ENCODE data around the gene N4BP2.

The N4BP2 gene

DNA sequence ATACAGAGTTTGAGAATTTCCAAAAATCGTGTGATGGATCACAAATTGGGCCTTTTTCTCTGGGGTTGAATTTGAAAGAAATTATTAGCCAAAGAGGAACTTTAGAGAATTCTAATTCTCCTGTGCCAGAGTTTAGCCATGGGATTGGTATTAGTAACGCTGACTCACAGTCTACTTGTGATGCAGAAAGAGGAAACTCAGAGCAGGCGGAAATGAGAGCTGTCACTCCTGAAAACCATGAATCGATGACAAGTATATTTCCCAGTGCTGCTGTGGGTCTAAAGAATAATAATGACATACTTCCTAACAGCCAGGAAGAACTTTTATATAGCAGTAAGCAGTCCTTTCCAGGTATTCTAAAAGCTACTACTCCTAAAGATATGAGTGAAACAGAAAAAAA lies 64.9 kb downstream of the N4BP2 start:
- Histone ChIP-seq H3K27ac (replicated peaks) (no peak overlapping the region), H3K4me3 (replicated peaks; ENCODE audit: insufficient read depth, low read length) (no peak overlapping the region), H3K27me3 (ENCODE audit: insufficient read depth, poor library complexity, severe bottlenecking) (no peaks in the 10 kb centered on the region)
- peak; percentile 21 to 74 for DNase-seq (ENCODE audit: low read depth in 1 of 2, low spot score in 1 of 2)
- TF ChIP-seq GABPA (IDR thresholded peaks at IDR 0.05; ENCODE audit: low read depth) (no peak), SPI1 (IDR thresholded peaks at IDR 0.05; ENCODE audit: borderline replicate concordance, low read depth) (no peak), POLR2AphosphoS5 (IDR thresholded peaks at IDR 0.05; ENCODE audit: low read depth) (no peak)
- TF ChIP-seq, protein P1, sequence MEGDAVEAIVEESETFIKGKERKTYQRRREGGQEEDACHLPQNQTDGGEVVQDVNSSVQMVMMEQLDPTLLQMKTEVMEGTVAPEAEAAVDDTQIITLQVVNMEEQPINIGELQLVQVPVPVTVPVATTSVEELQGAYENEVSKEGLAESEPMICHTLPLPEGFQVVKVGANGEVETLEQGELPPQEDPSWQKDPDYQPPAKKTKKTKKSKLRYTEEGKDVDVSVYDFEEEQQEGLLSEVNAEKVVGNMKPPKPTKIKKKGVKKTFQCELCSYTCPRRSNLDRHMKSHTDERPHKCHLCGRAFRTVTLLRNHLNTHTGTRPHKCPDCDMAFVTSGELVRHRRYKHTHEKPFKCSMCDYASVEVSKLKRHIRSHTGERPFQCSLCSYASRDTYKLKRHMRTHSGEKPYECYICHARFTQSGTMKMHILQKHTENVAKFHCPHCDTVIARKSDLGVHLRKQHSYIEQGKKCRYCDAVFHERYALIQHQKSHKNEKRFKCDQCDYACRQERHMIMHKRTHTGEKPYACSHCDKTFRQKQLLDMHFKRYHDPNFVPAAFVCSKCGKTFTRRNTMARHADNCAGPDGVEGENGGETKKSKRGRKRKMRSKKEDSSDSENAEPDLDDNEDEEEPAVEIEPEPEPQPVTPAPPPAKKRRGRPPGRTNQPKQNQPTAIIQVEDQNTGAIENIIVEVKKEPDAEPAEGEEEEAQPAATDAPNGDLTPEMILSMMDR (IDR thresholded peaks at IDR 0.05; ENCODE audit: insufficient read depth, low read length), result no peak
- TF ChIP-seq, protein P2, sequence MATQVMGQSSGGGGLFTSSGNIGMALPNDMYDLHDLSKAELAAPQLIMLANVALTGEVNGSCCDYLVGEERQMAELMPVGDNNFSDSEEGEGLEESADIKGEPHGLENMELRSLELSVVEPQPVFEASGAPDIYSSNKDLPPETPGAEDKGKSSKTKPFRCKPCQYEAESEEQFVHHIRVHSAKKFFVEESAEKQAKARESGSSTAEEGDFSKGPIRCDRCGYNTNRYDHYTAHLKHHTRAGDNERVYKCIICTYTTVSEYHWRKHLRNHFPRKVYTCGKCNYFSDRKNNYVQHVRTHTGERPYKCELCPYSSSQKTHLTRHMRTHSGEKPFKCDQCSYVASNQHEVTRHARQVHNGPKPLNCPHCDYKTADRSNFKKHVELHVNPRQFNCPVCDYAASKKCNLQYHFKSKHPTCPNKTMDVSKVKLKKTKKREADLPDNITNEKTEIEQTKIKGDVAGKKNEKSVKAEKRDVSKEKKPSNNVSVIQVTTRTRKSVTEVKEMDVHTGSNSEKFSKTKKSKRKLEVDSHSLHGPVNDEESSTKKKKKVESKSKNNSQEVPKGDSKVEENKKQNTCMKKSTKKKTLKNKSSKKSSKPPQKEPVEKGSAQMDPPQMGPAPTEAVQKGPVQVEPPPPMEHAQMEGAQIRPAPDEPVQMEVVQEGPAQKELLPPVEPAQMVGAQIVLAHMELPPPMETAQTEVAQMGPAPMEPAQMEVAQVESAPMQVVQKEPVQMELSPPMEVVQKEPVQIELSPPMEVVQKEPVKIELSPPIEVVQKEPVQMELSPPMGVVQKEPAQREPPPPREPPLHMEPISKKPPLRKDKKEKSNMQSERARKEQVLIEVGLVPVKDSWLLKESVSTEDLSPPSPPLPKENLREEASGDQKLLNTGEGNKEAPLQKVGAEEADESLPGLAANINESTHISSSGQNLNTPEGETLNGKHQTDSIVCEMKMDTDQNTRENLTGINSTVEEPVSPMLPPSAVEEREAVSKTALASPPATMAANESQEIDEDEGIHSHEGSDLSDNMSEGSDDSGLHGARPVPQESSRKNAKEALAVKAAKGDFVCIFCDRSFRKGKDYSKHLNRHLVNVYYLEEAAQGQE (IDR thresholded peaks at IDR 0.05; ENCODE audit: insufficient replicate concordance, low read depth), result peak; percentile 71

DNA sequence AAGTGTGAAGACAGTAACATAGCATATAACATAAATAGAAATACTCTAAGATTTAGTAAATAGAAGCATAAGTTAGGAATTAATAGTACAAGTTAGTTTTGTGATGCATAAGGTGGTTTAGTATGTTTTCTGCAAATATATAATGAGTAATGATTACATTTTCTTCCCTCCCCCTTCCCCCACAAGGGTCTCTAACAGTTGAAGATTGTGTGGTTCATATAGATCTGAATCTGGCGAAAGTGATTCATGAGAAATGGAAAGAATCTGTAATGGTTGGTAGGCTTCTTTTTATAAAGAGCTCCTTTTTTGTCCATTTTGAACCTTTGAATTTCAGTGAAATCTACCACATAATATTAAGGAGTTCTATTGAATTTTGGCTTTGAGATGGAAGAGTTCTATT lies 66.3 kb downstream of the N4BP2 start:
- TF ChIP-seq, protein P1 (IDR thresholded peaks at IDR 0.05; ENCODE audit: insufficient read depth, low read length), result no peak
- TF ChIP-seq, protein P2 (IDR thresholded peaks at IDR 0.05; ENCODE audit: insufficient replicate concordance, low read depth), result no peak
- TF ChIP-seq GABPA (IDR thresholded peaks at IDR 0.05; ENCODE audit: low read depth) (no peak), POLR2AphosphoS5 (IDR thresholded peaks at IDR 0.05; ENCODE audit: low read depth) (no peak), SPI1 (IDR thresholded peaks at IDR 0.05; ENCODE audit: borderline replicate concordance, low read depth) (no peak)
- DNase-seq (ENCODE audit: low read depth in 1 of 2, low spot score in 1 of 2), result no peak
- no peak overlapping the region for H3K4me3 ChIP-seq (replicated peaks; ENCODE audit: insufficient read depth, low read length)
- H3K27me3 ChIP-seq (ENCODE audit: insufficient read depth, poor library complexity, severe bottlenecking), result no peaks in the 10 kb centered on the region
- H3K27ac ChIP-seq (replicated peaks), result no peak overlapping the region

DNA sequence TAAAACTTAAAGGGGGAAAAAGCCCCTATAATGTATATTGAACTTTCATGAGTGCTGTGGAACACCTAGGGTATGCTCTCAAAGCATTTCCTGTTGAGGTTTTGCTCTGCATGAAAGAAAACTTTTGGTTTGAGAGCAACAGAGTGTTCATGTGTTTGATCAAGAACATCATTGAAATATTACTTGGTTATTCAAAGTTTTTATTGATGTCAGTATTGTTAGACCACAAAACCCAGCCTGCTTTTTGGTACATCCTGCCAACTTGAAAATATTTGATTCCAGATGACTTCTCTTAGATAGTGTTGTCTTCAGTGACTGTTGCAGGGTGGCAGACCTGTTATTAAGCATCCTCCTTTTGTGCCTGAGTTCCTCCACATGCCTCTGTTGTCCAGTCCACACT lies 68.0 kb downstream of the N4BP2 start:
- no peak for DNase-seq (ENCODE audit: low read depth in 1 of 2, low spot score in 1 of 2)
- TF ChIP-seq GABPA (IDR thresholded peaks at IDR 0.05; ENCODE audit: low read depth) (no peak), SPI1 (IDR thresholded peaks at IDR 0.05; ENCODE audit: borderline replicate concordance, low read depth) (no peak)
- TF ChIP-seq, protein P2 (IDR thresholded peaks at IDR 0.05; ENCODE audit: insufficient replicate concordance, low read depth), result no peak
- TF ChIP-seq, protein P1 (IDR thresholded peaks at IDR 0.05; ENCODE audit: insufficient read depth, low read length), result no peak
- H3K27me3 ChIP-seq (ENCODE audit: insufficient read depth, poor library complexity, severe bottlenecking), result no peaks in the 10 kb centered on the region
- no peak overlapping the region for H3K4me3 ChIP-seq (replicated peaks; ENCODE audit: insufficient read depth, low read length)
- H3K27ac ChIP-seq (replicated peaks), result no peak overlapping the region
